ENCODE results near the gene OGT.

DNA sequence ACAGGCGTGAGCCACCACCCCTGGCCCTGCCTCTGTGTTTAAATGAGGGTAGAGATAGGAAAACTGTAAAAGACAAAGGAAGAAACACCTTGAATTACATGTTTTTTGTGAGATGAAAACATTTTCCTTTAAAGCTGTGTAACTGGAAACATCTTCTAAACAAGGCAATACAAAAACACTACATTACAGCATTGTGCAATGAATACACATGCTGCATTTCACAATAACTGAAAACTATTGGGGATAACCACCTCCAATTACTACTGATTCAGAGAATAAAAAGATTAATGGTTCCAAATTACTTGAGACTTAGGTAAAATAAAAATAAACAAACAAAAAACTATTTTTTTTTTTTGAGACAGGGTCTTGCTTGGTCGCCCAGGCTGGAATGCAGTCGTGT is 7.6 kb upstream of the OGT start:
- TF ChIP-seq, protein P1, sequence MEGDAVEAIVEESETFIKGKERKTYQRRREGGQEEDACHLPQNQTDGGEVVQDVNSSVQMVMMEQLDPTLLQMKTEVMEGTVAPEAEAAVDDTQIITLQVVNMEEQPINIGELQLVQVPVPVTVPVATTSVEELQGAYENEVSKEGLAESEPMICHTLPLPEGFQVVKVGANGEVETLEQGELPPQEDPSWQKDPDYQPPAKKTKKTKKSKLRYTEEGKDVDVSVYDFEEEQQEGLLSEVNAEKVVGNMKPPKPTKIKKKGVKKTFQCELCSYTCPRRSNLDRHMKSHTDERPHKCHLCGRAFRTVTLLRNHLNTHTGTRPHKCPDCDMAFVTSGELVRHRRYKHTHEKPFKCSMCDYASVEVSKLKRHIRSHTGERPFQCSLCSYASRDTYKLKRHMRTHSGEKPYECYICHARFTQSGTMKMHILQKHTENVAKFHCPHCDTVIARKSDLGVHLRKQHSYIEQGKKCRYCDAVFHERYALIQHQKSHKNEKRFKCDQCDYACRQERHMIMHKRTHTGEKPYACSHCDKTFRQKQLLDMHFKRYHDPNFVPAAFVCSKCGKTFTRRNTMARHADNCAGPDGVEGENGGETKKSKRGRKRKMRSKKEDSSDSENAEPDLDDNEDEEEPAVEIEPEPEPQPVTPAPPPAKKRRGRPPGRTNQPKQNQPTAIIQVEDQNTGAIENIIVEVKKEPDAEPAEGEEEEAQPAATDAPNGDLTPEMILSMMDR (IDR thresholded peaks at IDR 0.05; ENCODE audit: insufficient read depth, low read length) = no peak
- TF ChIP-seq SPI1 (IDR thresholded peaks at IDR 0.05; ENCODE audit: borderline replicate concordance, low read depth) (no peak), GABPA (IDR thresholded peaks at IDR 0.05; ENCODE audit: low read depth) (no peak)

Data from HL-60 (cell line).